H1 (cell line): ENCODE measurements around the gene PCDHB3. TPM values are rescaled to one million over a fixed set of nuclear protein-coding genes. Genes with fewer than 3 reads are reported as not detected.

Source experiments
- MAFK ChIP-seq: IDR thresholded peaks from 2 replicates; pipeline ENCODE4 v1.6.1; 2012; ENCODE audit warnings: low read depth, mild to moderate bottlenecking, improper control_type of control experiment, low read length
- SAP30 ChIP-seq: fragments of 300-600 bp; sonication (generic); IDR thresholded peaks from 2 replicates; pipeline ENCODE4 v1.7.1; 2012; ENCODE audit warnings: low read length, moderate library complexity, mild to moderate bottlenecking, inconsistent platforms; ENCODE audit not compliant: insufficient read depth, insufficient replicate concordance
- SP1 ChIP-seq: IDR thresholded peaks from 2 replicates; pipeline ENCODE4 v1.6.1; 2011; ENCODE audit warnings: low read depth, low read length
- SP4 ChIP-seq: IDR thresholded peaks from 2 replicates; pipeline ENCODE4 v1.6.1; 2012; ENCODE audit warnings: low read length, inconsistent platforms
- polyA plus RNA-seq, 7 experiments: library from polyadenylated mRNA; depleted of rRNA in 3 of 7; stranded (reverse) in 5 of 7; unstranded in 2 of 7; fragments of >200 nt in 5 of 7; fragments of 200-250 nt in 2 of 7; gene quantifications; 1 replicate in 5 of 7; 2 replicates in 1 of 7; 4 replicates in 1 of 7; pipeline versions ENCODE4 v1.2.1 to v1.2.3, GENCODE V29; 2011 to 2013; ENCODE audit warnings: missing spikeins in 2 of 7, mixed read lengths in 2 of 7
- total RNA-seq: library from RNA; stranded (reverse); fragmentation: NEBNext Ultra II Directional; extraction: Animal tissue kit (Norgen Biotek cat#: 25700); gene quantifications from 2 replicates; pipeline ENCODE4 v1.2.1, GENCODE V29; 2021

Gene PCDHB3
- total and polyA plus RNA-seq, 2 of the 8 experiments (the other 6 are each of a cell fraction or from before 2014, with no cell fraction given) = 1.6 to 3.4 TPM

DNA sequence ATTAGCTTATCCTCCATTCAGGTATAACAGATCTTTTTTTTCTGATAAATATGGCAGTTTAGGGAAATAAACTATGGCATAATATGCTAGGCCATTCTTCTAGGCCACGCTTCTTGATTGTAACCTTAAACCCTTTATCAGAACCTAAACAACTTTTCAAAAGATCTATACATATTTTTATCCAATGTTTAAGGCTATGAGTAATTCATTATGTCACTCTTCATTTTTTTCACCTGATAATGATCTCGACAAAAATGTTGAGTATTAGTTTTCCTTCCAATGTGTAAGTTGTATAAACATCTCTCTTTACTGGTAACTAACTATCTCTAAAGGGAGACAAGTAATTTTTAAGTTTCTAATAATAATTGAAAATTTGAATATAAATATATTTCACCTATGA lies 19.0 kb downstream of the PCDHB3 start (continued):
- TF ChIP-seq MAFK (no peak), SP4 (no peak), SP1 (no peak), SAP30 (no peak)
- TF ChIP-seq, all 59 proteins: peak for 0
